ENCODE results near the gene IRAK1.
A peak's percentile ranks its signal among the peaks of the same experiment; 100 is the strongest.

The IRAK1 gene

DNA sequence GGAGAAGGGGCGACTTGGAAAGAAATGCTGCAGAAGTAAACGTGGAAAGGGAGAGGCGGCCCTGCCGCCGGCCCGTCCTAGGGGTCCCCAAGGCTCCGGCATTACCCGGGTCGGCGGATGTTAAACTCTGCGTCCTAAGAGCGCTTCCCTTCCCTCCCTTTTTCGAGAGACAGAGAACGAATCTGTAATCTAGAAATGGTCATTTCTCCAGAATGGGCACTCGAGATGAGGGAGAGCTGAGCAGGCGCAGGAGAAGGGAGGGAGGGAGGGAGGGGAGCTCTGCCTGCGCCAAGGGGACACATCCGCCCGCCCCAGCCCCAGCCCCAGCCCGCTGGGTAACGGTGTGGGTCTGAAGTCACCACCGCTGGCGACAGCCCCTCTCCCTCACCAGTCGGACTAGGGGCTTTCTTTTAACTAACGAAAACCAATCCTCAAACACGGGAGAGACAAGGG is 49.8 kb downstream of the IRAK1 start:
- Histone ChIP-seq H4K20me1 (ENCODE audit: control insufficient read depth, insufficient read depth, low read depth, low read length) (peaks cover 7% of the 10 kb centered on the region), H3F3A (ENCODE audit: control insufficient read depth, insufficient read depth) (0 out of 2 replicates have a peak, but pooled peaks cover 3% of the 10 kb centered on the region), H3K36me3 (ENCODE audit: control insufficient read depth, low read length) (peaks cover 61% of the 10 kb centered on the region), H3K27ac (ENCODE audit: low read depth, low read length) (peak overlapping the region; percentile 96), H3K27me3 (ENCODE audit: control insufficient read depth, low read length) (no peaks in the 10 kb centered on the region), H3K4me3 (ENCODE audit: low read length) (peak overlapping the region; percentile 94), H3K4me2 (ENCODE audit: low read length) (peak overlapping the region; percentile 96), H3K4me1 (ENCODE audit: control insufficient read depth, low read length) (peaks cover 46% of the 10 kb centered on the region), H3K9me2 (replicated peaks; ENCODE audit: control insufficient read depth, low read length) (no peaks in the 10 kb centered on the region), H3K9me3 (ENCODE audit: control insufficient read depth, insufficient read depth, low read length) (no peaks in the 10 kb centered on the region), H3K79me2 (ENCODE audit: control insufficient read depth, low read length) (peaks cover 86% of the 10 kb centered on the region)
- TF ChIP-seq, protein P1, sequence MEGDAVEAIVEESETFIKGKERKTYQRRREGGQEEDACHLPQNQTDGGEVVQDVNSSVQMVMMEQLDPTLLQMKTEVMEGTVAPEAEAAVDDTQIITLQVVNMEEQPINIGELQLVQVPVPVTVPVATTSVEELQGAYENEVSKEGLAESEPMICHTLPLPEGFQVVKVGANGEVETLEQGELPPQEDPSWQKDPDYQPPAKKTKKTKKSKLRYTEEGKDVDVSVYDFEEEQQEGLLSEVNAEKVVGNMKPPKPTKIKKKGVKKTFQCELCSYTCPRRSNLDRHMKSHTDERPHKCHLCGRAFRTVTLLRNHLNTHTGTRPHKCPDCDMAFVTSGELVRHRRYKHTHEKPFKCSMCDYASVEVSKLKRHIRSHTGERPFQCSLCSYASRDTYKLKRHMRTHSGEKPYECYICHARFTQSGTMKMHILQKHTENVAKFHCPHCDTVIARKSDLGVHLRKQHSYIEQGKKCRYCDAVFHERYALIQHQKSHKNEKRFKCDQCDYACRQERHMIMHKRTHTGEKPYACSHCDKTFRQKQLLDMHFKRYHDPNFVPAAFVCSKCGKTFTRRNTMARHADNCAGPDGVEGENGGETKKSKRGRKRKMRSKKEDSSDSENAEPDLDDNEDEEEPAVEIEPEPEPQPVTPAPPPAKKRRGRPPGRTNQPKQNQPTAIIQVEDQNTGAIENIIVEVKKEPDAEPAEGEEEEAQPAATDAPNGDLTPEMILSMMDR (IDR thresholded peaks at IDR 0.05; ENCODE audit: low read depth, low read length, poor library complexity, severe bottlenecking): no peak
- no peak for TF ChIP-seq EZH2phosphoT487 (IDR thresholded peaks at IDR 0.05; ENCODE audit: borderline replicate concordance, low read length)

DNA sequence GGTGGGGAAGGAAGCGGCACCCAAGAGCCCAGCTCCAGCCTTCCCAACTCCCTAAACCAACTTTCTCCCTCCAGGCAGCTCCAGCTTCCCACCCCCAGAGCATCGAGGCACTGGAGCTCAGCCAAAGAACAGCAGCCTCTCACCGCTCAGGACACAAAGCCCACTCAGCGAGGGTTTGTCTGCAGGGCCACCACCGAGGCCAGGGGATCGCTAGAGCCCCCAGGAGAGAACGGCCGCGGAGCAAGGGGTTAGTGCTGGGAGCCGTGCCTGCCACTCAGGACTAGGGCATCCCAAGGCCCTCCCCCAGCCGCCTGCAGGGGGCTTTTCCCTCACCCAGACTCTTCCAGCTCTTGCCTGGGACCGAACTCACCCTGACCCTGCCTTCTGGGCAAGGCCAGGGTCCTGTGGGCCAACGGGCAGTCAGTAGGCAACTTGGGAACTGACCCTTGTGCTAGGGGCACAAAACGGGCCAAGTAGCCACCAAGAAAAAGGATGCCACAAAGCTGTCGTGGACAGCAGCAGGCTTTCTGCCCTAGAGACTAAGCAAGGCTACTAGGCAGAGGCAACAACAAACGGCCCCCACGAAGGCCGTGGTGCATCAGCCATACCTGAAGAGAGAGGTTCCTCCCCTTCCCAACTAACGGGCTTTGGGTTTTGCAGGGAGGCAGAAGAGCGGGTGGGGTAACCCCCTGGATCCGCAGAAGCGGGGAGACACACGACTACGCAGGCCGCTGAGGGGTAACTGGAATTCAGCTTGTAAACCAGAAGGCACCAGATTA is 50.4 kb downstream of the IRAK1 start:
- Histone ChIP-seq H3K9me3 (ENCODE audit: control insufficient read depth, insufficient read depth, low read length) (no peaks in the 10 kb centered on the region), H3F3A (ENCODE audit: control insufficient read depth, insufficient read depth) (0 out of 2 replicates have a peak, but pooled peaks cover 3% of the 10 kb centered on the region), H3K9me2 (replicated peaks; ENCODE audit: control insufficient read depth, low read length) (no peaks in the 10 kb centered on the region), H4K20me1 (ENCODE audit: control insufficient read depth, insufficient read depth, low read depth, low read length) (peaks cover 7% of the 10 kb centered on the region), H3K4me2 (ENCODE audit: low read length) (peak overlapping the region; percentile 96), H3K27ac (ENCODE audit: low read depth, low read length) (peak overlapping the region; percentile 96), H3K27me3 (ENCODE audit: control insufficient read depth, low read length) (no peaks in the 10 kb centered on the region), H3K4me1 (ENCODE audit: control insufficient read depth, low read length) (peaks cover 42% of the 10 kb centered on the region), H3K36me3 (ENCODE audit: control insufficient read depth, low read length) (peaks cover 65% of the 10 kb centered on the region), H3K79me2 (ENCODE audit: control insufficient read depth, low read length) (peaks cover 87% of the 10 kb centered on the region), H3K4me3 (ENCODE audit: low read length) (peak overlapping the region; percentile 94)
- TF ChIP-seq EZH2phosphoT487 (IDR thresholded peaks at IDR 0.05; ENCODE audit: borderline replicate concordance, low read length): no peak
- TF ChIP-seq, protein P1 (IDR thresholded peaks at IDR 0.05; ENCODE audit: low read depth, low read length, poor library complexity, severe bottlenecking): no peak

DNA sequence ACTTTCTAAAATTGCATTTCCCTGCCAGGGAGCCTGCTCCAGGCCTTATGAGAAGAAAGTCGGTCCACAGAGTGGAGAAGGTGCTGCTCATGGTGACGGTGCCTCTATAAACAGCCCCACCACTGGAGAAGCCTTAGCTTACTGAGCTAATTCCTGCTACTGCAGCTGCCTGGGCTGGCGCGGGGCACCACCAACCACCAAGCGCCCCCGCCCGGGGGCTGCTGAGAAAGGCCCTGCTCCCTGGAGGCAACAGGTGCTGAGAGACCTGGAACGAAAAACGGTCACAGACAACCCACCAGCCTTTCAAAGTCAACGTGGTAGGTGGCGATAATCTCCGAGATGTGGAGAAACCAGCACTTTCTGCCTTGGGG is 51.0 kb downstream of the IRAK1 start:
- H3K4me2 ChIP-seq (ENCODE audit: low read length): peak overlapping the region; percentile 96
- peak overlapping the region; percentile 96 for H3K27ac ChIP-seq (ENCODE audit: low read depth, low read length)
- TF ChIP-seq, protein P1 (IDR thresholded peaks at IDR 0.05; ENCODE audit: low read depth, low read length, poor library complexity, severe bottlenecking): peak; percentile 31
- no peak for TF ChIP-seq EZH2phosphoT487 (IDR thresholded peaks at IDR 0.05; ENCODE audit: borderline replicate concordance, low read length)
- H3K4me3 ChIP-seq (ENCODE audit: low read length): peak overlapping the region; percentile 94
- H3F3A ChIP-seq (ENCODE audit: control insufficient read depth, insufficient read depth): 0 out of 2 replicates have a peak, but pooled peaks cover 3% of the 10 kb centered on the region
- H3K9me2 ChIP-seq (replicated peaks; ENCODE audit: control insufficient read depth, low read length): no peaks in the 10 kb centered on the region
- H3K79me2 ChIP-seq (ENCODE audit: control insufficient read depth, low read length): peaks cover 87% of the 10 kb centered on the region
- H3K9me3 ChIP-seq (ENCODE audit: control insufficient read depth, insufficient read depth, low read length): no peaks in the 10 kb centered on the region
- H4K20me1 ChIP-seq (ENCODE audit: control insufficient read depth, insufficient read depth, low read depth, low read length): peaks cover 7% of the 10 kb centered on the region
- no peaks in the 10 kb centered on the region for H3K27me3 ChIP-seq (ENCODE audit: control insufficient read depth, low read length)
- H3K4me1 ChIP-seq (ENCODE audit: control insufficient read depth, low read length): peaks cover 36% of the 10 kb centered on the region
- peaks cover 71% of the 10 kb centered on the region for H3K36me3 ChIP-seq (ENCODE audit: control insufficient read depth, low read length)

All from DOHH2 (cell line).